Activated naive CD4-positive, alpha-beta T cell treated with anti-CD3 and anti-CD28 coated beads, Interleukin-2, amount 50 U/mL, for 24 hours (primary cell): ENCODE data around the gene ZFPL1.

ENCODE experiments used
- H3K27ac Mint-ChIP-seq: one replicate; pipeline ENCODE4 v1.8.0; 2021; ENCODE audit warnings: mild to moderate bottlenecking, mixed read lengths
- H3K27me3 Mint-ChIP-seq: one replicate; pipeline ENCODE4 v1.8.0; 2021; ENCODE audit warnings: mixed read lengths
- H3K36me3 Mint-ChIP-seq: one replicate; pipeline ENCODE4 v1.8.0; 2021; ENCODE audit warnings: mixed read lengths
- H3K4me1 Mint-ChIP-seq: one replicate; pipeline ENCODE4 v1.8.0; 2021; ENCODE audit warnings: mixed read lengths
- H3K4me3 Mint-ChIP-seq: one replicate; pipeline ENCODE4 v1.8.0; 2021; ENCODE audit warnings: mild to moderate bottlenecking, mixed read lengths
- H3K9me3 Mint-ChIP-seq: one replicate; pipeline ENCODE4 v1.8.0; 2021; ENCODE audit warnings: mixed read lengths

ZFPL1 gene

GRCh38 chr11:65125197-65126056 is 41.4 kb downstream of the ZFPL1 start:
- Mint-ChIP-seq H3K27me3 (no peaks in the 10 kb centered on the region), H3K4me1 (peaks cover 29% of the 10 kb centered on the region), H3K9me3 (no peaks in the 10 kb centered on the region), H3K4me3 (no peak overlapping the region), H3K36me3 (peaks cover 19% of the 10 kb centered on the region), H3K27ac (no peak overlapping the region)

- peaks cover 13% of the 10 kb centered on the region for H3K36me3 Mint-ChIP-seq
- peaks cover 21% of the 10 kb centered on the region for H3K4me1 Mint-ChIP-seq
- H3K4me3 Mint-ChIP-seq = no peak overlapping the region
- no peaks in the 10 kb centered on the region for H3K9me3 Mint-ChIP-seq
- H3K27me3 Mint-ChIP-seq = no peaks in the 10 kb centered on the region
- no peak overlapping the region for H3K27ac Mint-ChIP-seq
Observed at GRCh38 chr11:65126624-65127274, 42.7 kb downstream of the ZFPL1 start.

- Mint-ChIP-seq H3K27me3 (no peaks in the 10 kb centered on the region), H3K27ac (no peak overlapping the region), H3K9me3 (no peaks in the 10 kb centered on the region), H3K36me3 (peaks cover 7% of the 10 kb centered on the region), H3K4me3 (no peak overlapping the region), H3K4me1 (peaks cover 17% of the 10 kb centered on the region)
Observed at GRCh38 chr11:65127473-65128181, 43.6 kb downstream of the ZFPL1 start.

- Mint-ChIP-seq H3K4me3 (no peak overlapping the region), H3K4me1 (peaks cover 19% of the 10 kb centered on the region), H3K36me3 (peaks cover 7% of the 10 kb centered on the region), H3K9me3 (no peaks in the 10 kb centered on the region), H3K27me3 (no peaks in the 10 kb centered on the region), H3K27ac (no peak overlapping the region)
Observed at GRCh38 chr11:65128182-65129145, 44.4 kb downstream of the ZFPL1 start.

GRCh38 chr11:65129649-65130441 is 45.8 kb downstream of the ZFPL1 start:
- peaks cover 13% of the 10 kb centered on the region for H3K4me1 Mint-ChIP-seq
- no peaks in the 10 kb centered on the region for H3K9me3 Mint-ChIP-seq
- peaks cover 5% of the 10 kb centered on the region for H3K36me3 Mint-ChIP-seq
- no peak overlapping the region for H3K27ac Mint-ChIP-seq
- no peaks in the 10 kb centered on the region for H3K27me3 Mint-ChIP-seq
- no peak overlapping the region for H3K4me3 Mint-ChIP-seq

GRCh38 chr11:65130631-65131416 is 46.8 kb downstream of the ZFPL1 start:
- Mint-ChIP-seq H3K27ac (peak overlapping the region; percentile 19), H3K27me3 (no peaks in the 10 kb centered on the region), H3K4me3 (no peak overlapping the region), H3K9me3 (no peaks in the 10 kb centered on the region), H3K4me1 (peaks cover 15% of the 10 kb centered on the region), H3K36me3 (peaks cover 5% of the 10 kb centered on the region)

GRCh38 chr11:65131417-65131776 is 47.4 kb downstream of the ZFPL1 start:
- no peaks in the 10 kb centered on the region for H3K9me3 Mint-ChIP-seq
- peaks cover 7% of the 10 kb centered on the region for H3K36me3 Mint-ChIP-seq
- H3K4me1 Mint-ChIP-seq = peaks cover 20% of the 10 kb centered on the region
- no peaks in the 10 kb centered on the region for H3K27me3 Mint-ChIP-seq
- no peak overlapping the region for H3K4me3 Mint-ChIP-seq
- H3K27ac Mint-ChIP-seq = peak overlapping the region; percentile 19

- no peak overlapping the region for H3K27ac Mint-ChIP-seq
- peaks cover 6% of the 10 kb centered on the region for H3K36me3 Mint-ChIP-seq
- H3K9me3 Mint-ChIP-seq = no peaks in the 10 kb centered on the region
- H3K27me3 Mint-ChIP-seq = no peaks in the 10 kb centered on the region
- H3K4me1 Mint-ChIP-seq = peaks cover 24% of the 10 kb centered on the region
- no peak overlapping the region for H3K4me3 Mint-ChIP-seq
Observed at GRCh38 chr11:65131895-65132237, 47.8 kb downstream of the ZFPL1 start.

- peak overlapping the region; percentile 23 for H3K27ac Mint-ChIP-seq
- peak overlapping the region; percentile 99 for H3K4me3 Mint-ChIP-seq
- H3K27me3 Mint-ChIP-seq = no peaks in the 10 kb centered on the region
- no peaks in the 10 kb centered on the region for H3K9me3 Mint-ChIP-seq
- H3K4me1 Mint-ChIP-seq = peaks cover 26% of the 10 kb centered on the region
- H3K36me3 Mint-ChIP-seq = peaks cover 4% of the 10 kb centered on the region
Observed at GRCh38 chr11:65132238-65132987, 48.4 kb downstream of the ZFPL1 start.

GRCh38 chr11:65132988-65133700 is 49.1 kb downstream of the ZFPL1 start:
- H3K27me3 Mint-ChIP-seq = no peaks in the 10 kb centered on the region
- peak overlapping the region; percentile 99 for H3K4me3 Mint-ChIP-seq
- H3K27ac Mint-ChIP-seq = peak overlapping the region; percentile 99
- peaks cover 29% of the 10 kb centered on the region for H3K4me1 Mint-ChIP-seq
- H3K36me3 Mint-ChIP-seq = peaks cover 4% of the 10 kb centered on the region
- no peaks in the 10 kb centered on the region for H3K9me3 Mint-ChIP-seq

- Mint-ChIP-seq H3K27ac (peak overlapping the region; percentile 99), H3K4me1 (peaks cover 29% of the 10 kb centered on the region), H3K9me3 (no peaks in the 10 kb centered on the region), H3K27me3 (no peaks in the 10 kb centered on the region), H3K36me3 (peaks cover 4% of the 10 kb centered on the region), H3K4me3 (peak overlapping the region; percentile 99)
Observed at GRCh38 chr11:65133724-65134123, 49.7 kb downstream of the ZFPL1 start.

GRCh38 chr11:65134240-65134951 is 50.4 kb downstream of the ZFPL1 start, which contains the start of gene SYVN1:
Gene SYVN1 (minus strand): TSS chr11:65134519. CDS start chr11:65133601, 918 bp downstream.
- Mint-ChIP-seq H3K9me3 (no peaks in the 10 kb centered on the region), H3K4me1 (peaks cover 29% of the 10 kb centered on the region), H3K36me3 (peaks cover 4% of the 10 kb centered on the region), H3K27ac (peak within 1 kb of the TSS; percentile 99), H3K4me3 (peak within 1 kb of the TSS; percentile 99), H3K27me3 (no peaks in the 10 kb centered on the region)
